ENCODE measurements around the gene ITPR2.

DNA sequence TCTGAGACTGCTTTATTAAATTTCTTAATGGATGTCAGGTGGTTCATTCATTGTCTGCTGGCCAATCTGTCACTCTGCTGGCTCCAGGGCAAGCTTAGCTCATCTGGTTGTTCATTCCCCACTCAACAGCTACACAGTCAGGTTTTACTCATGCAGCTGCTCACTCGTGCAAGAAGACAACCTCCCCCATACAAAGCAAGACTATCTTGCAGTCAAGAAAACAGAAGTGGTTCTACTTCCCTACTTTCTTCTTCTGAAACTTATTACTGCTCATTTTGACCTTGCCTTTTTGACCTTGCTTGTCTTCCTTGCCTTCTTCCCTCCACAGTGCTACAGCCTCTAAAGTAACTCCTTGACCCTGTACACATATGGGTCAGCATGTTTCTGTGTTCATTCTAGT is 359.7 kb downstream of the ITPR2 start:
- TF ChIP-seq REST (IDR thresholded peaks at IDR 0.05; ENCODE audit: low read depth, low read length) (no peak), USF2 (IDR thresholded peaks at IDR 0.05; ENCODE audit: borderline replicate concordance, low read depth, low read length) (no peak), FOSL2 (IDR thresholded peaks at IDR 0.05; ENCODE audit: borderline replicate concordance, low read depth) (no peak), EZH2phosphoT487 (IDR thresholded peaks at IDR 0.05; ENCODE audit: borderline replicate concordance, low read depth) (no peak)
- TF ChIP-seq, protein P1, sequence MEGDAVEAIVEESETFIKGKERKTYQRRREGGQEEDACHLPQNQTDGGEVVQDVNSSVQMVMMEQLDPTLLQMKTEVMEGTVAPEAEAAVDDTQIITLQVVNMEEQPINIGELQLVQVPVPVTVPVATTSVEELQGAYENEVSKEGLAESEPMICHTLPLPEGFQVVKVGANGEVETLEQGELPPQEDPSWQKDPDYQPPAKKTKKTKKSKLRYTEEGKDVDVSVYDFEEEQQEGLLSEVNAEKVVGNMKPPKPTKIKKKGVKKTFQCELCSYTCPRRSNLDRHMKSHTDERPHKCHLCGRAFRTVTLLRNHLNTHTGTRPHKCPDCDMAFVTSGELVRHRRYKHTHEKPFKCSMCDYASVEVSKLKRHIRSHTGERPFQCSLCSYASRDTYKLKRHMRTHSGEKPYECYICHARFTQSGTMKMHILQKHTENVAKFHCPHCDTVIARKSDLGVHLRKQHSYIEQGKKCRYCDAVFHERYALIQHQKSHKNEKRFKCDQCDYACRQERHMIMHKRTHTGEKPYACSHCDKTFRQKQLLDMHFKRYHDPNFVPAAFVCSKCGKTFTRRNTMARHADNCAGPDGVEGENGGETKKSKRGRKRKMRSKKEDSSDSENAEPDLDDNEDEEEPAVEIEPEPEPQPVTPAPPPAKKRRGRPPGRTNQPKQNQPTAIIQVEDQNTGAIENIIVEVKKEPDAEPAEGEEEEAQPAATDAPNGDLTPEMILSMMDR (IDR thresholded peaks at IDR 0.05) = no peak
